ENCODE data around the gene NDN. TPM values are rescaled to one million over a fixed set of nuclear protein-coding genes. Genes with fewer than 3 reads are reported as not detected.
A peak's percentile ranks its signal among the peaks of the same experiment; 100 is the strongest.

The NDN gene
- polyA plus RNA-seq, 1 donor from 2014 or later = 517 TPM

DNA sequence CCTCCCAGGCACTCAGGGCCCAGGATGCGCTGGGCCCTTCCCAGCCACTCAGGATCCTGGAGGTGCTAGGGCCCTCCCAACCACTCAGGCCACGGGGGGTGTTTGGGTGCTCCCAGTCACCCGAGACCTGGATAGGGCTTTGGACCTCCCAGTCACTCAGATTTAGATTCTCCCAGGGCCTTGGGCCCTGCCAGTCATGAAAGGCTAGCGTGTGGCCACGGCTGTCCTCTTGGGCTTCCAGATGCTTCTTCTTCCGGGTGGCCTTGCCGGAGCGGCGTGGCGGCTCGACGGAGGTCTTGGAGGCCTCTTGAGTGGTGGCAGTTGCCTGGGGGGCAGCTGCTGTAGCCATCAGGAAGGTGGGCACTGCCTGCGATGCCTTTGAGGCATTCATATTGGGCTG is 42.3 kb downstream of the NDN start:
- H3K79me2 ChIP-seq (replicated peaks; ENCODE audit: insufficient read depth, low read length) = peaks cover 11% of the 10 kb centered on the region
- H3K27ac ChIP-seq (ENCODE audit: low read length) = no peak overlapping the region
- no peaks in the 10 kb centered on the region for H3K36me3 ChIP-seq (ENCODE audit: insufficient read depth, low read length)
- H3K9me2 ChIP-seq (ENCODE audit: insufficient read depth, low read length) = no peaks in the 10 kb centered on the region
- peak overlapping the region; percentile 19 for H3K4me2 ChIP-seq (ENCODE audit: low read length)
- H3K9me3 ChIP-seq (ENCODE audit: low read length) = no peaks in the 10 kb centered on the region
- H2AFZ ChIP-seq (ENCODE audit: low read depth, low read length) = no peak overlapping the region
- H3K27me3 ChIP-seq (ENCODE audit: insufficient read depth, low read depth, low read length) = no peaks in the 10 kb centered on the region
- TF ChIP-seq POLR2AphosphoS5 (IDR thresholded peaks at IDR 0.05) (no peak), EP300 (conservative IDR thresholded peaks at IDR 0.05; ENCODE audit: poor library complexity, severe bottlenecking) (no peak), RAD21 (conservative IDR thresholded peaks at IDR 0.05) (no peak), MXI1 (conservative IDR thresholded peaks at IDR 0.05; ENCODE audit: poor library complexity, severe bottlenecking) (no peak), TAF1 (IDR thresholded peaks at IDR 0.05; ENCODE audit: low read depth) (no peak), EZH2 (IDR thresholded peaks at IDR 0.05; ENCODE audit: borderline replicate concordance, insufficient read depth, low read length, poor library complexity, severe bottlenecking) (no peak), SMC3 (conservative IDR thresholded peaks at IDR 0.05; ENCODE audit: poor library complexity) (no peak), REST (IDR thresholded peaks at IDR 0.05; ENCODE audit: borderline replicate concordance) (no peak)
- TF ChIP-seq, protein P1, sequence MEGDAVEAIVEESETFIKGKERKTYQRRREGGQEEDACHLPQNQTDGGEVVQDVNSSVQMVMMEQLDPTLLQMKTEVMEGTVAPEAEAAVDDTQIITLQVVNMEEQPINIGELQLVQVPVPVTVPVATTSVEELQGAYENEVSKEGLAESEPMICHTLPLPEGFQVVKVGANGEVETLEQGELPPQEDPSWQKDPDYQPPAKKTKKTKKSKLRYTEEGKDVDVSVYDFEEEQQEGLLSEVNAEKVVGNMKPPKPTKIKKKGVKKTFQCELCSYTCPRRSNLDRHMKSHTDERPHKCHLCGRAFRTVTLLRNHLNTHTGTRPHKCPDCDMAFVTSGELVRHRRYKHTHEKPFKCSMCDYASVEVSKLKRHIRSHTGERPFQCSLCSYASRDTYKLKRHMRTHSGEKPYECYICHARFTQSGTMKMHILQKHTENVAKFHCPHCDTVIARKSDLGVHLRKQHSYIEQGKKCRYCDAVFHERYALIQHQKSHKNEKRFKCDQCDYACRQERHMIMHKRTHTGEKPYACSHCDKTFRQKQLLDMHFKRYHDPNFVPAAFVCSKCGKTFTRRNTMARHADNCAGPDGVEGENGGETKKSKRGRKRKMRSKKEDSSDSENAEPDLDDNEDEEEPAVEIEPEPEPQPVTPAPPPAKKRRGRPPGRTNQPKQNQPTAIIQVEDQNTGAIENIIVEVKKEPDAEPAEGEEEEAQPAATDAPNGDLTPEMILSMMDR (IDR thresholded peaks at IDR 0.05; ENCODE audit: poor library complexity, severe bottlenecking) = no peak
- peak overlapping the region; percentile 83 for H3K4me3 ChIP-seq (ENCODE audit: low read length)
- no peaks in the 10 kb centered on the region for H4K20me1 ChIP-seq (ENCODE audit: insufficient read depth)
- H3K9ac ChIP-seq (ENCODE audit: low read length) = peak overlapping the region; percentile 16
- H3F3A ChIP-seq (ENCODE audit: insufficient read depth, low read length, poor library complexity, severe bottlenecking) = no peaks in the 10 kb centered on the region

DNA sequence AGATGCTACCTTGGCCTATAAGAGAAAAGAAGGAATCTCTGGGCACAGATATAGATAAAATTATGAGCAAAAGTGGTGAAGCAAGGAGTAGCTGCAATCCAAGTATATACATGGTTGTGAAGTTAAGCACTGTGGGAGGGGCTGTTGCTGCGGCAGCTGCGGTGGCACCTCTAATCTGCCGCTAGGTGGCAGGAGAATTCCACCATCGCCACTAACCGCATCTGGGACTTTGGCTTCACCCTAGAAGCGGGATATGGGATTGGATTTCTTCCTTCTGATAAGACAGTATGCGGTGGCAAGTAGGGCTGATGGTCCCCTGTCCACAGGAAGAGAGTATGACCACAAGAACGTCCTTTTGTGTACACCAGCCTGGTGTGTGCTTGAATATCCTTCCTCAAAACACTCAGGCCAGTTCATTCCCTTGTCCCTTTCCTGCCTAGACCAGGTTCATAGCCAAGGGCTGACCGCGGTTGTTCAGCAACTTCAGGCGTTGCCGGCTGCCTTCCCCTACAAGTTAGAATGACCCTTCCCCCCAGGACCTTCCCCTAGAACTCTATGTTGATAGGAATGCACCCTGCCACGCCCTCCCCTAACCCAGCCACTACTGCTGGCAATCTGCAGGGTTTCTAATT is 44.6 kb downstream of the NDN start:
- Histone ChIP-seq H3K4me3 (ENCODE audit: low read length) (peak overlapping the region; percentile 35), H3F3A (ENCODE audit: insufficient read depth, low read length, poor library complexity, severe bottlenecking) (no peaks in the 10 kb centered on the region), H3K9me2 (ENCODE audit: insufficient read depth, low read length) (no peaks in the 10 kb centered on the region), H3K27ac (ENCODE audit: low read length) (no peak overlapping the region), H3K9ac (ENCODE audit: low read length) (no peak overlapping the region), H3K9me3 (ENCODE audit: low read length) (no peaks in the 10 kb centered on the region), H4K20me1 (ENCODE audit: insufficient read depth) (no peaks in the 10 kb centered on the region), H2AFZ (ENCODE audit: low read depth, low read length) (no peak overlapping the region), H3K79me2 (replicated peaks; ENCODE audit: insufficient read depth, low read length) (peaks cover 11% of the 10 kb centered on the region), H3K36me3 (ENCODE audit: insufficient read depth, low read length) (no peaks in the 10 kb centered on the region), H3K27me3 (ENCODE audit: insufficient read depth, low read depth, low read length) (no peaks in the 10 kb centered on the region), H3K4me2 (ENCODE audit: low read length) (no peak overlapping the region)
- TF ChIP-seq EP300 (conservative IDR thresholded peaks at IDR 0.05; ENCODE audit: poor library complexity, severe bottlenecking) (no peak), RAD21 (conservative IDR thresholded peaks at IDR 0.05) (peak; percentile 92), MXI1 (conservative IDR thresholded peaks at IDR 0.05; ENCODE audit: poor library complexity, severe bottlenecking) (no peak), EZH2 (IDR thresholded peaks at IDR 0.05; ENCODE audit: borderline replicate concordance, insufficient read depth, low read length, poor library complexity, severe bottlenecking) (no peak), POLR2AphosphoS5 (IDR thresholded peaks at IDR 0.05) (no peak), SMC3 (conservative IDR thresholded peaks at IDR 0.05; ENCODE audit: poor library complexity) (peak; percentile 90), TAF1 (IDR thresholded peaks at IDR 0.05; ENCODE audit: low read depth) (no peak), REST (IDR thresholded peaks at IDR 0.05; ENCODE audit: borderline replicate concordance) (no peak)
- TF ChIP-seq, protein P1 (IDR thresholded peaks at IDR 0.05; ENCODE audit: poor library complexity, severe bottlenecking) = peak; percentile 85
